Karpas-422 (cell line): ENCODE measurements around the gene CAPN14. TPM values are rescaled to one million over a fixed set of nuclear protein-coding genes. Genes with fewer than 3 reads are reported as not detected.
A peak's percentile ranks its signal among the peaks of the same experiment; 100 is the strongest.

Source experiments
- DNase-seq: peaks from one replicate; pipeline ENCODE4 v3.0.0-alpha.2; 2015
- H2AFZ ChIP-seq: fragments of 200-600 bp; sonication (generic); 2 replicates; pipeline ENCODE4 v1.6.1; 2014; ENCODE audit warnings: antibody characterized with exemption, low read length, mixed read lengths
- H3K27ac ChIP-seq: fragments of 200-600 bp; sonication (generic); 2 replicates; pipeline ENCODE4 v1.5.1; 2014; ENCODE audit warnings: mild to moderate bottlenecking, low read length, moderate library complexity
- H3K27me3 ChIP-seq: fragments of 200-600 bp; sonication (generic); 2 replicates; pipeline ENCODE4 v1.6.1; 2014; ENCODE audit warnings: low read length, mixed read lengths
- H3K36me3 ChIP-seq: fragments of 200-600 bp; sonication (generic); 2 replicates; pipeline ENCODE4 v1.6.1; 2014; ENCODE audit warnings: low read length, mixed read lengths; ENCODE audit not compliant: insufficient read depth
- H3K4me1 ChIP-seq: fragments of 200-600 bp; sonication (generic); 2 replicates; pipeline ENCODE4 v1.6.1; 2014; ENCODE audit warnings: mild to moderate bottlenecking, low read length, mixed read lengths
- H3K4me2 ChIP-seq: fragments of 200-600 bp; sonication (generic); 2 replicates; pipeline ENCODE4 v1.6.1; 2014; ENCODE audit warnings: low read length, low read depth, mild to moderate bottlenecking; ENCODE audit not compliant: poor library complexity, severe bottlenecking
- H3K4me3 ChIP-seq: fragments of 200-600 bp; sonication (generic); 2 replicates; pipeline ENCODE4 v1.5.1; 2014; ENCODE audit warnings: mild to moderate bottlenecking, antibody characterized with exemption, low read length, mixed read lengths
- H3K79me2 ChIP-seq: fragments of 200-600 bp; sonication (generic); 2 replicates; pipeline ENCODE4 v1.6.1; 2014; ENCODE audit warnings: mild to moderate bottlenecking, low read length, mixed read lengths
- H3K9ac ChIP-seq: fragments of 200-600 bp; sonication (generic); 2 replicates; pipeline ENCODE4 v1.6.0; 2014; ENCODE audit warnings: low read length
- H3K9me2 ChIP-seq: fragments of 200-600 bp; sonication (generic), shearing (Covaris generic); replicated peaks from 2 replicates; pipeline ENCODE4 v1.6.0; 2014; ENCODE audit warnings: mild to moderate bottlenecking, low read length, moderate library complexity; ENCODE audit not compliant: insufficient read depth
- H3K9me3 ChIP-seq: fragments of 300-700, 200-600 bp; sonication (generic); 2 replicates; pipeline ENCODE4 v1.6.1; 2014; ENCODE audit warnings: low read length, mixed read lengths
- H4K20me1 ChIP-seq: fragments of 200-600 bp; sonication (generic); 2 replicates; pipeline ENCODE4 v1.6.1; 2014; ENCODE audit warnings: mild to moderate bottlenecking, antibody characterized with exemption, low read length, low read depth; ENCODE audit not compliant: insufficient read depth
- total RNA-seq: library from RNA; depleted of rRNA; stranded (reverse); fragments of >200 nt; shearing (Covaris generic); gene quantifications from 2 replicates; pipeline ENCODE4 v1.2.3, GENCODE V29; 2014; ENCODE audit warnings: low replicate concordance

The CAPN14 gene
- total RNA-seq, 1 experiment from 2014 or later = 2.0 TPM

GRCh38 chr2:31170071-31170698 lies 47.1 kb downstream of the CAPN14 start:
- Histone ChIP-seq H4K20me1 (no peaks in the 10 kb centered on the region), H3K9me2 (no peaks in the 10 kb centered on the region), H3K27me3 (no peaks in the 10 kb centered on the region), H3K9ac (no peak overlapping the region), H3K36me3 (no peaks in the 10 kb centered on the region), H2AFZ (no peak overlapping the region), H3K9me3 (no peaks in the 10 kb centered on the region), H3K4me2 (no peak overlapping the region), H3K79me2 (no peaks in the 10 kb centered on the region), H3K27ac (no peak overlapping the region), H3K4me1 (peaks cover 7% of the 10 kb centered on the region), H3K4me3 (no peak overlapping the region)
- DNase-seq = peak; percentile 88

- Histone ChIP-seq H2AFZ (no peak overlapping the region), H3K36me3 (no peaks in the 10 kb centered on the region), H3K27ac (no peak overlapping the region), H3K4me3 (no peak overlapping the region), H3K4me2 (no peak overlapping the region), H3K4me1 (peaks cover 4% of the 10 kb centered on the region), H4K20me1 (no peaks in the 10 kb centered on the region), H3K27me3 (no peaks in the 10 kb centered on the region), H3K9ac (no peak overlapping the region), H3K79me2 (no peaks in the 10 kb centered on the region), H3K9me2 (no peaks in the 10 kb centered on the region), H3K9me3 (no peaks in the 10 kb centered on the region)
- DNase-seq = no peak
Measured at GRCh38 chr2:31168291-31168690, 49.0 kb downstream of the CAPN14 start.

GRCh38 chr2:31166925-31167324 lies 50.4 kb downstream of the CAPN14 start:
- H4K20me1 ChIP-seq = no peaks in the 10 kb centered on the region
- no peaks in the 10 kb centered on the region for H3K79me2 ChIP-seq
- H2AFZ ChIP-seq = no peak overlapping the region
- no peaks in the 10 kb centered on the region for H3K9me3 ChIP-seq
- H3K9ac ChIP-seq = no peak overlapping the region
- peaks cover 11% of the 10 kb centered on the region for H3K4me1 ChIP-seq
- no peak overlapping the region for H3K4me2 ChIP-seq
- H3K9me2 ChIP-seq = no peaks in the 10 kb centered on the region
- no peaks in the 10 kb centered on the region for H3K27me3 ChIP-seq
- H3K27ac ChIP-seq = no peak overlapping the region
- no peaks in the 10 kb centered on the region for H3K36me3 ChIP-seq
- DNase-seq = no peak
- no peak overlapping the region for H3K4me3 ChIP-seq

GRCh38 chr2:31163011-31163539 lies 54.2 kb downstream of the CAPN14 start:
- DNase-seq = no peak
- Histone ChIP-seq H2AFZ (no peak overlapping the region), H3K27ac (no peak overlapping the region), H3K4me2 (no peak overlapping the region), H3K9ac (no peak overlapping the region), H3K9me3 (no peaks in the 10 kb centered on the region), H3K27me3 (no peaks in the 10 kb centered on the region), H3K4me3 (no peak overlapping the region), H3K9me2 (no peaks in the 10 kb centered on the region), H3K36me3 (no peaks in the 10 kb centered on the region), H4K20me1 (no peaks in the 10 kb centered on the region), H3K4me1 (peaks cover 17% of the 10 kb centered on the region), H3K79me2 (no peaks in the 10 kb centered on the region)

- H3K79me2 ChIP-seq = no peaks in the 10 kb centered on the region
- H3K36me3 ChIP-seq = no peaks in the 10 kb centered on the region
- H3K9me2 ChIP-seq = no peaks in the 10 kb centered on the region
- H4K20me1 ChIP-seq = no peaks in the 10 kb centered on the region
- no peaks in the 10 kb centered on the region for H3K27me3 ChIP-seq
- DNase-seq = peak; percentile 51
- no peak overlapping the region for H3K9ac ChIP-seq
- H3K4me3 ChIP-seq = peak overlapping the region; percentile 21; the same call in 1 of the 2 replicates
- peak overlapping the region; percentile 46 for H3K4me2 ChIP-seq
- H2AFZ ChIP-seq = peak overlapping the region; percentile 16; the same call in 1 of the 2 replicates
- no peaks in the 10 kb centered on the region for H3K9me3 ChIP-seq
- H3K4me1 ChIP-seq = peaks cover 20% of the 10 kb centered on the region
- H3K27ac ChIP-seq = no peak overlapping the region
Measured at GRCh38 chr2:31161637-31162036, 55.7 kb downstream of the CAPN14 start.

- Histone ChIP-seq H3K27me3 (no peaks in the 10 kb centered on the region; the same call in 1 of the 2 replicates), H3K36me3 (no peaks in the 10 kb centered on the region), H3K9ac (no peak overlapping the region)
Measured at GRCh38 chr2:31151501-31151900, 65.8 kb downstream of the CAPN14 start.

GRCh38 chr2:31150120-31150670 lies 67.1 kb downstream of the CAPN14 start:
- H3K36me3 ChIP-seq = no peaks in the 10 kb centered on the region
- H3K27me3 ChIP-seq = no peaks in the 10 kb centered on the region; the same call in 1 of the 2 replicates
- no peak overlapping the region for H3K9ac ChIP-seq
- H3K79me2 ChIP-seq = no peaks in the 10 kb centered on the region
- no peaks in the 10 kb centered on the region for H4K20me1 ChIP-seq
- no peaks in the 10 kb centered on the region for H3K9me3 ChIP-seq
- H3K4me1 ChIP-seq = peaks cover 9% of the 10 kb centered on the region
- no peaks in the 10 kb centered on the region for H3K9me2 ChIP-seq
- H3K4me3 ChIP-seq = no peak overlapping the region
- DNase-seq = no peak
- H2AFZ ChIP-seq = no peak overlapping the region
- H3K4me2 ChIP-seq = no peak overlapping the region
- H3K27ac ChIP-seq = no peak overlapping the region

More at GRCh38 chr2:31151501-31151900, 65.8 kb downstream of the CAPN14 start:
- DNase-seq = no peak
- H2AFZ ChIP-seq = no peak overlapping the region
- peaks cover 9% of the 10 kb centered on the region for H3K4me1 ChIP-seq
- H3K27ac ChIP-seq = no peak overlapping the region
- no peaks in the 10 kb centered on the region for H3K9me3 ChIP-seq
- H3K4me3 ChIP-seq = no peak overlapping the region
- no peak overlapping the region for H3K4me2 ChIP-seq
- no peaks in the 10 kb centered on the region for H4K20me1 ChIP-seq
- H3K9me2 ChIP-seq = no peaks in the 10 kb centered on the region
- H3K79me2 ChIP-seq = no peaks in the 10 kb centered on the region

GRCh38 chr2:31148514-31148913 lies 68.8 kb downstream of the CAPN14 start:
- no peaks in the 10 kb centered on the region; the same call in 1 of the 2 replicates for H3K27me3 ChIP-seq
- no peak for DNase-seq

More at GRCh38 chr2:31148514-31148913, 68.8 kb downstream of the CAPN14 start:
- no peak overlapping the region for H2AFZ ChIP-seq
- no peaks in the 10 kb centered on the region for H4K20me1 ChIP-seq
- no peaks in the 10 kb centered on the region for H3K9me2 ChIP-seq
- no peak overlapping the region for H3K9ac ChIP-seq
- no peak overlapping the region for H3K4me2 ChIP-seq
- H3K27ac ChIP-seq = no peak overlapping the region
- no peaks in the 10 kb centered on the region for H3K79me2 ChIP-seq
- H3K4me3 ChIP-seq = no peak overlapping the region
- H3K4me1 ChIP-seq = peaks cover 8% of the 10 kb centered on the region
- H3K36me3 ChIP-seq = no peaks in the 10 kb centered on the region
- no peaks in the 10 kb centered on the region for H3K9me3 ChIP-seq
